D721Med (cell line): Measurements from ENCODE around the gene RYR3.

Experiments used
- DNase-seq: peaks from one replicate; pipeline ENCODE4 v3.0.0; 2011; ENCODE audit warnings: low spot score; ENCODE audit not compliant: insufficient read length
- FAIRE-seq: peaks from 2 replicates; lab custom pipeline; 2011; peaks lifted over from hg19 to GRCh38; lab: Jason Lieb, UNC
- TF ChIP-seq, protein P1 (sequence below): IDR thresholded peaks from 2 replicates; pipeline ENCODE4 v1.5.1; 2012; ENCODE audit warnings: mild to moderate bottlenecking, control low read depth; ENCODE audit not compliant: insufficient read depth; ENCODE audit errors: missing control alignments

RYR3 gene

DNA sequence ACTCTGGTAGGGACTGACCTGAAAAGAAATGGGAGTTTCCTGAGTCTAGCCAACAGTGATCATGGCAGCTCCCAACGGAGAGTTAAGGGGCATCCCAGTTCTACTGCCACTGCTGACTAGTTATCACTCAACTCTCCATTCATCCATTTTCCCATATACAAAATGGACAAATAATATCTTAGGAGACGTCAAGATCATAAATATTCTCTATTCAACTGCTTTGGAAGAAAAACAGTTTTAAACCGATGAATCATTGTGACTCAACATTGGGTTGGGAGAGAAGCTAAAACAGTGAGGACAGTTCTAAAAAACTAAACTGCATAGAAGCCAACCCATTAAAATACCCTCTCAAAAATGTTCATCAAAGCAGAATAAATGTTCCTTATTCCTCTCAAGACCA, 600.0 kb downstream of the RYR3 start:
- TF ChIP-seq, protein P1, sequence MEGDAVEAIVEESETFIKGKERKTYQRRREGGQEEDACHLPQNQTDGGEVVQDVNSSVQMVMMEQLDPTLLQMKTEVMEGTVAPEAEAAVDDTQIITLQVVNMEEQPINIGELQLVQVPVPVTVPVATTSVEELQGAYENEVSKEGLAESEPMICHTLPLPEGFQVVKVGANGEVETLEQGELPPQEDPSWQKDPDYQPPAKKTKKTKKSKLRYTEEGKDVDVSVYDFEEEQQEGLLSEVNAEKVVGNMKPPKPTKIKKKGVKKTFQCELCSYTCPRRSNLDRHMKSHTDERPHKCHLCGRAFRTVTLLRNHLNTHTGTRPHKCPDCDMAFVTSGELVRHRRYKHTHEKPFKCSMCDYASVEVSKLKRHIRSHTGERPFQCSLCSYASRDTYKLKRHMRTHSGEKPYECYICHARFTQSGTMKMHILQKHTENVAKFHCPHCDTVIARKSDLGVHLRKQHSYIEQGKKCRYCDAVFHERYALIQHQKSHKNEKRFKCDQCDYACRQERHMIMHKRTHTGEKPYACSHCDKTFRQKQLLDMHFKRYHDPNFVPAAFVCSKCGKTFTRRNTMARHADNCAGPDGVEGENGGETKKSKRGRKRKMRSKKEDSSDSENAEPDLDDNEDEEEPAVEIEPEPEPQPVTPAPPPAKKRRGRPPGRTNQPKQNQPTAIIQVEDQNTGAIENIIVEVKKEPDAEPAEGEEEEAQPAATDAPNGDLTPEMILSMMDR = no peak
- FAIRE-seq (no peak), DNase-seq (no peak)

DNA sequence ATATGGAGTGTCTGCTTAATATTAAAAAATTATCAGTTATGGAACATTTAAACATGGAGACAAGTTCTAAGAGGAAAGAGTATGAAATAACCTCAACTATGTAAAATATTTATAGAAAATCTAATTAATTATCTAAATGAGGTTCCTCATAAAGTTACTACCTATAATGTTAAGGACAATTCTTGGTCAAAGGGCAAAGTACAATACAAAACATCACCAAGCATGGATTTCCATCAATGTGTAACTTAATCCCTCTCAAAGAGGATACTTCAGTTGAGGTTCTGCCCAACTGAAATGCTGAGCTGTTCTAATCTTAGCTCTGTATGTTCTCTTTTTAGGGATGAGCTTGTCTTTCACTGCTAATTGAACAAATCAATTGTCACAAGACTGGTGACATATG, 601.6 kb downstream of the RYR3 start:
- TF ChIP-seq, protein P1 = no peak
- FAIRE-seq = no peak

DNA sequence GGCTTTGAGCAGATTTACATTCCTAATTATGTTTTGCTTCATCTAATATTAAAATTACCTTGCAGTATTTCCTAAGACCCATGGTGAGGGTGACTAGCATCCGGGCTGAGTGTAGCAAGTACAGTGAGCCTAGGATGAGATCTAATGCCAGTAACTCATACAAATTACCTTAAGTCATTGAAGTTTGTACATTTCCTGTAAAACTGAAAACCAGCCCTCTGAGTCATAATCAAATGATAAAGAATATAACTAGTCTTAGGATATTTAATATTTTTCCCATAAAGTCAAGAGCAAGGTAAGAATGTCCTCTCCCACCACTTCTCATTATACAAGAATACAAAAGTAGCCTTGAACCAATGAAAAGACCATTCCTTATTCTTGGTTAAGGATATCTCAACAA, 602.7 kb downstream of the RYR3 start:
- DNase-seq (no peak), FAIRE-seq (no peak)
- TF ChIP-seq, protein P1 = no peak

More for the DNA sequence above, 601.6 kb downstream of the RYR3 start:
- no peak for DNase-seq
